ENCODE results near the gene KMT2E.

KMT2E gene

DNA sequence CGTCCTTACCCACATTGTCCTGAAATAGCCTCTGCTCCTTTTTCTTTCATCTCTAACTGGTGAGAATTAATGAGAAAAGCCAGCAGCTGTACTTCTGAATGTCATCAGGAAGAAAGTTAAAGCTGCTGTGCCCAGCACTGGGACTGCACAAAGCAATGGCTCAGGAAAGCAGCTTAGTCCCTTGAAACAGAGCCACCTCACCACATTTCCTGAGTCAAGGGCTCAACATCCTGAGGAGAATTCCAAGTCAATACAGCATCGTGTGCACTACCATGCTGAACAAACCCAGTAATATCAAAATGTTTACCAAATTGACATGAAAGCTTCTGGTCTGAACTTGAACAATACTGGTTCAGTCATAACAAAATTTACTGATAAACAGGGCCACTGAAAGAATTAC, 140.1 kb downstream of the KMT2E start:
- no peak overlapping the region for H3K4me3 ChIP-seq (ENCODE audit: low read length)
- no peak for DNase-seq (ENCODE audit: low read depth)
- TF ChIP-seq, protein P1, sequence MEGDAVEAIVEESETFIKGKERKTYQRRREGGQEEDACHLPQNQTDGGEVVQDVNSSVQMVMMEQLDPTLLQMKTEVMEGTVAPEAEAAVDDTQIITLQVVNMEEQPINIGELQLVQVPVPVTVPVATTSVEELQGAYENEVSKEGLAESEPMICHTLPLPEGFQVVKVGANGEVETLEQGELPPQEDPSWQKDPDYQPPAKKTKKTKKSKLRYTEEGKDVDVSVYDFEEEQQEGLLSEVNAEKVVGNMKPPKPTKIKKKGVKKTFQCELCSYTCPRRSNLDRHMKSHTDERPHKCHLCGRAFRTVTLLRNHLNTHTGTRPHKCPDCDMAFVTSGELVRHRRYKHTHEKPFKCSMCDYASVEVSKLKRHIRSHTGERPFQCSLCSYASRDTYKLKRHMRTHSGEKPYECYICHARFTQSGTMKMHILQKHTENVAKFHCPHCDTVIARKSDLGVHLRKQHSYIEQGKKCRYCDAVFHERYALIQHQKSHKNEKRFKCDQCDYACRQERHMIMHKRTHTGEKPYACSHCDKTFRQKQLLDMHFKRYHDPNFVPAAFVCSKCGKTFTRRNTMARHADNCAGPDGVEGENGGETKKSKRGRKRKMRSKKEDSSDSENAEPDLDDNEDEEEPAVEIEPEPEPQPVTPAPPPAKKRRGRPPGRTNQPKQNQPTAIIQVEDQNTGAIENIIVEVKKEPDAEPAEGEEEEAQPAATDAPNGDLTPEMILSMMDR (conservative IDR thresholded peaks at IDR 0.05; ENCODE audit: low read depth, low read length) = no peak

DNA sequence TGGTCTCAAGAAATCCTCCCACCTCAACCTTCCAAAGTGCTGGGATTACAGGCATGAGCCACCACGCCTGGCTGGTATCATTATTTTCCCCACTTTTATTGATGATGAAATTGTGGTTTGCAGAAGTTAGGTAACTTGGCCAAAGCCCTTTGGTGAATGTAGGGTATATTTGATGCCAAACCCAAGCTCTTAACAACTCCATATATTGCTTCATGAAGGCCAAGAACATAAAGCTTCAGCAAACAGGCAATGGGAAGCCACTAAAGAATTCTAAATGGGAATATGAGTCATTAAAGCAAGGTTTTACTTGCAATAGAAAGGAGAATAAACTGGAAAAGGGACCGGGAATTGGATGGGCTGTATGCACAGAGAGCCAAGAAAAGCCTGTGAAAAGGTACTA, 142.7 kb downstream of the KMT2E start:
- TF ChIP-seq, protein P1 (conservative IDR thresholded peaks at IDR 0.05; ENCODE audit: low read depth, low read length) = no peak
- no peak for DNase-seq (ENCODE audit: low read depth)
- H3K4me3 ChIP-seq (ENCODE audit: low read length) = no peak overlapping the region

DNA sequence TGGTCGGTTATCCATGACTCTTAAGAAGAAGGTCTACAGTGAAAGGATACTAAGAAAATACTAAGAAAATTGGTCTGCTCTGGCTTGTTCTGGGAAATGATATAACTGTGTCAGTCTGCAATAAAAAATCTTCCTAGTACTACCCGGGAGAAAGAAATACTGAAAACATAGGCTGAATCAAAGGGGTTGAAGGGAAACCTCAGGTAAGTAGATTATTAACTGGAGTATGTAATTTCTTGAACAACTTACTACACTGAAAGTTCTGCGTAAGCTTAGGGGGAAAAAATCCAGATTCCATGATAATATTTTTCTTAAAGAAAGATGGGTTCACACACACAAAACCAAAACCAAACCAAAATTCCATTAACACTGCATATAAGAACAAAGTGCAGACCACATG, 143.3 kb downstream of the KMT2E start:
- TF ChIP-seq, protein P1 (conservative IDR thresholded peaks at IDR 0.05; ENCODE audit: low read depth, low read length) = no peak
- DNase-seq (ENCODE audit: low read depth) = no peak
- no peak overlapping the region for H3K4me3 ChIP-seq (ENCODE audit: low read length)

DNA sequence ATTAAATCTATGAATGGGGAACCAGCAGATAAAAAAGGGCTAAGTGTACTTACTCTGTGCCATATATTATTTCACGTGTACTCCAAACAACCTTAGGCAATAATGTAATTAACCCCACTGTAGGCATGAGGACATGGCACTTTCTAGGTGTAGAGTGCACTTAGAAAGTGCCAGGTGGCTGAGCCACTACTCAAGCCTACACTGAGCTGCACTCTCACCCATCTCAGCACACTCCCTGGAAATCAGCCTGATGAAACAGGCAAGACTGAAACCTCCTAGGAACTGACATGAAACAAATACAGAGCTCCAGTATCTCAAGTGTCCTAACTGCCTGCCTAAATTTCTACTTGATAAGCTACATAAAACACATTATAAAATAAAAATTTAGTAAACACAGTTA, 147.4 kb downstream of the KMT2E start:
- DNase-seq (ENCODE audit: low read depth) = no peak
- TF ChIP-seq, protein P1 (conservative IDR thresholded peaks at IDR 0.05; ENCODE audit: low read depth, low read length) = no peak
- no peak overlapping the region for H3K4me3 ChIP-seq (ENCODE audit: low read length)

Measured in retinal pigment epithelial cell (primary cell).